ENCODE data around the gene LRRK2.

LRRK2 gene

DNA sequence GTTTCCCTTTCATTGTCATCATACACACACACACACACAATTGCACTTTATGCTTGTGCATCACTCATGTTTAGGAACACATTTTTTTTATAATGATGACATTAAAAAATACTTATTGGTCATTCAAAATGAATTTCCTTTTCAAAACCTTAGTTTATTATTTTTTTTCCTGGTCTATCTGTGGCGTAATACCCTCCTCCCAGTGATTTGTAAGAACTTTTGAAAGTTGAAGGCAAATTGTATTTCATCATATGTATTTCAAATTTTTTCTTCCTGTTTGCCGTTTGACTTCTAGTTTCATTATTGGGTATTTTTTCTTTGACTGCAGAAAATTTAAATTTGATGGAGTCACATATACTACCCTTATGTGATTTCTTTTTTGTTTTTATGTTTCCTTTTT, 2.5 kb upstream of the LRRK2 start:
- H4K20me1 ChIP-seq (ENCODE audit: insufficient read depth, low read length), result no peaks in the 10 kb centered on the region
- H3K27ac ChIP-seq (ENCODE audit: low read length), result no peak overlapping the region
- no peaks in the 10 kb centered on the region for H3K9me3 ChIP-seq (ENCODE audit: insufficient read depth, low read length)
- no peaks in the 10 kb centered on the region for H3K36me3 ChIP-seq (replicated peaks; ENCODE audit: low read depth, low read length)
- H3K4me2 ChIP-seq (ENCODE audit: low read length), result 0 out of 2 replicates have a peak overlapping the region, but pooled peaks have one; percentile 10
- H3K79me2 ChIP-seq (ENCODE audit: low read length), result peaks cover 4% of the 10 kb centered on the region; the same call in 1 of the 2 replicates
- no peak overlapping the region for H2AFZ ChIP-seq (ENCODE audit: low read depth, low read length)
- H3K4me3 ChIP-seq (ENCODE audit: low read length), result no peak overlapping the region
- TF ChIP-seq, protein P1, sequence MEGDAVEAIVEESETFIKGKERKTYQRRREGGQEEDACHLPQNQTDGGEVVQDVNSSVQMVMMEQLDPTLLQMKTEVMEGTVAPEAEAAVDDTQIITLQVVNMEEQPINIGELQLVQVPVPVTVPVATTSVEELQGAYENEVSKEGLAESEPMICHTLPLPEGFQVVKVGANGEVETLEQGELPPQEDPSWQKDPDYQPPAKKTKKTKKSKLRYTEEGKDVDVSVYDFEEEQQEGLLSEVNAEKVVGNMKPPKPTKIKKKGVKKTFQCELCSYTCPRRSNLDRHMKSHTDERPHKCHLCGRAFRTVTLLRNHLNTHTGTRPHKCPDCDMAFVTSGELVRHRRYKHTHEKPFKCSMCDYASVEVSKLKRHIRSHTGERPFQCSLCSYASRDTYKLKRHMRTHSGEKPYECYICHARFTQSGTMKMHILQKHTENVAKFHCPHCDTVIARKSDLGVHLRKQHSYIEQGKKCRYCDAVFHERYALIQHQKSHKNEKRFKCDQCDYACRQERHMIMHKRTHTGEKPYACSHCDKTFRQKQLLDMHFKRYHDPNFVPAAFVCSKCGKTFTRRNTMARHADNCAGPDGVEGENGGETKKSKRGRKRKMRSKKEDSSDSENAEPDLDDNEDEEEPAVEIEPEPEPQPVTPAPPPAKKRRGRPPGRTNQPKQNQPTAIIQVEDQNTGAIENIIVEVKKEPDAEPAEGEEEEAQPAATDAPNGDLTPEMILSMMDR (IDR thresholded peaks at IDR 0.05; ENCODE audit: low read depth, low read length), result no peak
- TF ChIP-seq EZH2phosphoT487 (IDR thresholded peaks at IDR 0.05; ENCODE audit: low read depth), result no peak
- H3K27me3 ChIP-seq (ENCODE audit: low read depth, low read length), result 0 out of 2 replicates have a peak, but pooled peaks cover 2% of the 10 kb centered on the region
- no peak overlapping the region for H3K9ac ChIP-seq (ENCODE audit: low read length)
- peaks cover 43% of the 10 kb centered on the region for H3K4me1 ChIP-seq (ENCODE audit: low read length)

DNA sequence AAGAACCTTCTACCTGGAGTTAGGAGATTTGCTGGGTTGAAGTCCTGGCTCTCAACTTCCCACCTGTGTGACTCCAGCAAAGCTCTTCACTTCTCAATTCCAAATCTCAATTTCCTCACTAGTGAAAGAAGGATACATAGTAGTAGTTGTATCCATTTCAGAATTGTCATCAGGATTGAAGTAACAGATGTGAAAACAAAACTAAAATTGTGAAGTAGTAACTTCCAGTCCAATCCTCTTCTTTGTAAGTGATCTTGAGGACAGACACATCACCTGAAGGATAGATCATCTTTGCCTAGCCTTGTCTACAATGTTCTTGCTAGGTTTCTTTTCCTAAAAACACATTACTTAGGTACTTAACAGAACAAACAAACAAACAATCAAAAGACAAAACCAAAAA, 1.2 kb upstream of the LRRK2 start:
- Histone ChIP-seq H2AFZ (ENCODE audit: low read depth, low read length) (no peak overlapping the region), H3K4me3 (ENCODE audit: low read length) (peak overlapping the region; percentile 79), H3K9ac (ENCODE audit: low read length) (peak overlapping the region; percentile 78), H3K36me3 (replicated peaks; ENCODE audit: low read depth, low read length) (peaks cover 3% of the 10 kb centered on the region), H3K9me3 (ENCODE audit: insufficient read depth, low read length) (no peaks in the 10 kb centered on the region), H3K27me3 (ENCODE audit: low read depth, low read length) (0 out of 2 replicates have a peak, but pooled peaks cover 2% of the 10 kb centered on the region), H3K79me2 (ENCODE audit: low read length) (peaks cover 7% of the 10 kb centered on the region; the same call in 1 of the 2 replicates), H3K27ac (ENCODE audit: low read length) (peak overlapping the region; percentile 89), H4K20me1 (ENCODE audit: insufficient read depth, low read length) (no peaks in the 10 kb centered on the region), H3K4me1 (ENCODE audit: low read length) (peaks cover 48% of the 10 kb centered on the region), H3K4me2 (ENCODE audit: low read length) (peak overlapping the region; percentile 98)
- TF ChIP-seq EZH2phosphoT487 (IDR thresholded peaks at IDR 0.05; ENCODE audit: low read depth), result no peak
- TF ChIP-seq, protein P1 (IDR thresholded peaks at IDR 0.05; ENCODE audit: low read depth, low read length), result no peak

DNA sequence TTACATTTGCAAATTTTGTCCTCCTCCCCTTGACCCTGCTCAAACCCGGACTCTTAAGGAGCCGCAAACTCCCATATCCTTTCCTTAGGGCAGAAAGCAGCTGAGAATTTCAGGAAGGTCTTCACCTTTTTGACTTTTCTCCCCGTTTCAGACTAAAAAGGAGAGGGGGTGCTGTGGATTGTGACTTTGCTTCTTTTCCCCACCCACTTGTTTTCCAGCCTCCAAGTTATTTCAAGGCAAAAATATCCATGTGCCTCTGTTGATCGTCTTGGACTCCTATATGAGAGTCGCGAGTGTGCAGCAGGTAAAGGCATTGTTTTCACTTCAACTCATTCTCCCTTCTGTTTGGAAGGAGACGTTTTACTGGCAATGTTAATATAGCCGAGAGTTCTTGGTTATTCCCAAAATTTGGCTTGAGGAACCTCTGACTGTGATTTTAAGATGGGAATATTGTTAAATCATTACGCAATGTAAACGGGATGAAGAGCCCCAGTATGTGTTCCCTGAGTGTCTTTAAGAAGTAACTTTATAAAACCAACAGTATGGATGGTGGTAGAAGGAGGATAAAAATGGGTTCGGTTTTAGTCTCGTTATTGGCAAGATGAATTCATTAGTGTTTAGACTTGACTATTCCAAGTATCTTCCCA, 663 bp downstream of the LRRK2 start:
- H3K79me2 ChIP-seq (ENCODE audit: low read length), result peaks cover 7% of the 10 kb centered on the region; the same call in 1 of the 2 replicates
- peak overlapping the region; percentile 78 for H3K9ac ChIP-seq (ENCODE audit: low read length)

More for the DNA sequence above, 663 bp downstream of the LRRK2 start:
- Histone ChIP-seq H2AFZ (ENCODE audit: low read depth, low read length) (peak overlapping the region; percentile 63; the same call in 1 of the 2 replicates), H3K4me3 (ENCODE audit: low read length) (peak overlapping the region; percentile 79), H3K36me3 (replicated peaks; ENCODE audit: low read depth, low read length) (peaks cover 3% of the 10 kb centered on the region), H3K27ac (ENCODE audit: low read length) (peak overlapping the region; percentile 89), H4K20me1 (ENCODE audit: insufficient read depth, low read length) (no peaks in the 10 kb centered on the region), H3K4me1 (ENCODE audit: low read length) (peaks cover 65% of the 10 kb centered on the region), H3K27me3 (ENCODE audit: low read depth, low read length) (0 out of 2 replicates have a peak, but pooled peaks cover 2% of the 10 kb centered on the region), H3K9me3 (ENCODE audit: insufficient read depth, low read length) (no peaks in the 10 kb centered on the region), H3K4me2 (ENCODE audit: low read length) (peak overlapping the region; percentile 98)
- no peak for TF ChIP-seq EZH2phosphoT487 (IDR thresholded peaks at IDR 0.05; ENCODE audit: low read depth)
- TF ChIP-seq, protein P1 (IDR thresholded peaks at IDR 0.05; ENCODE audit: low read depth, low read length), result no peak
